Neural progenitor cell (in vitro differentiated cells): ENCODE results near the gene ANKRD28.

Experiments
- EZH2 ChIP-seq: fragments of 200-600 bp; sonication (generic); IDR thresholded peaks from 2 replicates; pipeline ENCODE4 v1.6.1; 2017; ENCODE audit warnings: antibody characterized with exemption, mild to moderate bottlenecking, moderate library complexity
- EZH2phosphoT487 ChIP-seq: fragments of 200-600 bp; sonication (generic); IDR thresholded peaks from 2 replicates; pipeline ENCODE4 v1.6.1; 2017; ENCODE audit warnings: antibody characterized with exemption
- TF ChIP-seq, protein P1 (sequence below): fragments of 200-600 bp; sonication (generic); IDR thresholded peaks from 2 replicates; pipeline ENCODE4 v1.5.1; 2017; ENCODE audit warnings: antibody characterized with exemption, mild to moderate bottlenecking

GRCh38 chr3:15693355-15693754 lies 104.4 kb downstream of the ANKRD28 start:
- TF ChIP-seq EZH2, result no peak
- TF ChIP-seq, protein P1, sequence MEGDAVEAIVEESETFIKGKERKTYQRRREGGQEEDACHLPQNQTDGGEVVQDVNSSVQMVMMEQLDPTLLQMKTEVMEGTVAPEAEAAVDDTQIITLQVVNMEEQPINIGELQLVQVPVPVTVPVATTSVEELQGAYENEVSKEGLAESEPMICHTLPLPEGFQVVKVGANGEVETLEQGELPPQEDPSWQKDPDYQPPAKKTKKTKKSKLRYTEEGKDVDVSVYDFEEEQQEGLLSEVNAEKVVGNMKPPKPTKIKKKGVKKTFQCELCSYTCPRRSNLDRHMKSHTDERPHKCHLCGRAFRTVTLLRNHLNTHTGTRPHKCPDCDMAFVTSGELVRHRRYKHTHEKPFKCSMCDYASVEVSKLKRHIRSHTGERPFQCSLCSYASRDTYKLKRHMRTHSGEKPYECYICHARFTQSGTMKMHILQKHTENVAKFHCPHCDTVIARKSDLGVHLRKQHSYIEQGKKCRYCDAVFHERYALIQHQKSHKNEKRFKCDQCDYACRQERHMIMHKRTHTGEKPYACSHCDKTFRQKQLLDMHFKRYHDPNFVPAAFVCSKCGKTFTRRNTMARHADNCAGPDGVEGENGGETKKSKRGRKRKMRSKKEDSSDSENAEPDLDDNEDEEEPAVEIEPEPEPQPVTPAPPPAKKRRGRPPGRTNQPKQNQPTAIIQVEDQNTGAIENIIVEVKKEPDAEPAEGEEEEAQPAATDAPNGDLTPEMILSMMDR, result no peak
- TF ChIP-seq EZH2phosphoT487, result no peak
